Neural cell (in vitro differentiated cells): ENCODE measurements around the gene ACBD7. TPM values are rescaled to one million over a fixed set of nuclear protein-coding genes. Genes with fewer than 3 reads are reported as not detected.

Source experiments
- H2AFZ ChIP-seq: fragments of 200-600, 300-800 bp; sonication (generic), shearing (Covaris generic); 2 replicates; pipeline ENCODE4 v1.6.0; 2014; ENCODE audit warnings: low read depth, mild to moderate bottlenecking, antibody characterized with exemption, low read length, moderate library complexity
- H3F3A ChIP-seq: fragments of 200-600 bp; shearing (Covaris generic); 2 replicates; pipeline ENCODE4 v1.6.1; 2016; ENCODE audit warnings: mild to moderate bottlenecking, moderate library complexity, mixed read lengths, antibody characterized with exemption, low read length; ENCODE audit not compliant: insufficient read depth, poor library complexity, severe bottlenecking
- H3K27ac ChIP-seq: fragments of 200-600, 300-800 bp; sonication (generic), shearing (Covaris generic); 2 replicates; pipeline ENCODE4 v1.5.1; 2014; ENCODE audit warnings: mild to moderate bottlenecking, low read length, moderate library complexity
- H3K27me3 ChIP-seq: fragments of 300-800, 200-600 bp; sonication (generic), shearing (Covaris generic); 2 replicates; pipeline ENCODE4 v1.6.0; 2014; ENCODE audit warnings: mild to moderate bottlenecking, low read depth, low read length, moderate library complexity; ENCODE audit not compliant: insufficient read depth
- H3K36me3 ChIP-seq: fragments of 300-800, 200-600 bp; sonication (generic), shearing (Covaris generic); 2 replicates; pipeline ENCODE4 v1.5.1; 2014; ENCODE audit warnings: mild to moderate bottlenecking, antibody characterized with exemption, low read length, moderate library complexity; ENCODE audit not compliant: insufficient read depth
- H3K4me2 ChIP-seq: fragments of 300-800, 200-600 bp; sonication (generic), shearing (Covaris generic); 2 replicates; pipeline ENCODE4 v1.6.0; 2014; ENCODE audit warnings: mild to moderate bottlenecking, low read length
- H3K4me3 ChIP-seq: fragments of 300-800, 200-600 bp; sonication (generic), shearing (Covaris generic); 2 replicates; pipeline ENCODE4 v1.5.1; 2014; ENCODE audit warnings: mild to moderate bottlenecking, low read length, moderate library complexity
- H3K79me2 ChIP-seq: fragments of 200-600 bp; shearing (Covaris generic); replicated peaks from 2 replicates; pipeline ENCODE4 v1.6.0; 2014; ENCODE audit warnings: mild to moderate bottlenecking, low read length, moderate library complexity; ENCODE audit not compliant: insufficient read depth
- H3K9ac ChIP-seq: fragments of 300-800, 200-600 bp; sonication (generic), shearing (Covaris generic); 2 replicates; pipeline ENCODE4 v1.6.1; 2016; ENCODE audit warnings: mild to moderate bottlenecking, low read length, mixed read lengths
- H3K9me2 ChIP-seq: fragments of 200-600 bp; shearing (Covaris generic); 2 replicates; pipeline ENCODE4 v1.6.1; 2016; ENCODE audit warnings: mild to moderate bottlenecking, low read length, mixed read lengths; ENCODE audit not compliant: insufficient read depth
- H3K9me3 ChIP-seq: fragments of 200-600, 300-800 bp; sonication (generic), shearing (Covaris generic); 2 replicates; pipeline ENCODE4 v1.6.1; 2016; ENCODE audit warnings: mild to moderate bottlenecking, mixed run types, low read length, moderate library complexity, mixed read lengths
- H4K20me1 ChIP-seq: fragments of 200-600 bp; shearing (Covaris generic); 2 replicates; pipeline ENCODE4 v1.6.1; 2016; ENCODE audit warnings: mild to moderate bottlenecking, mixed run types; ENCODE audit not compliant: insufficient read depth
- CTCF ChIP-seq: fragments of 450-650 bp; IDR thresholded peaks from 2 replicates; pipeline ENCODE4 v1.5.1; 2014; ENCODE audit warnings: antibody characterized with exemption, mild to moderate bottlenecking, moderate library complexity; ENCODE audit not compliant: poor library complexity, severe bottlenecking
- EP300 ChIP-seq: fragments of 450-650 bp; conservative IDR thresholded peaks from 2 replicates; pipeline ENCODE4 v1.6.1; 2014; ENCODE audit warnings: antibody characterized with exemption, mild to moderate bottlenecking, moderate library complexity; ENCODE audit not compliant: poor library complexity, severe bottlenecking
- EZH2 ChIP-seq: fragments of 200-600, 300-800 bp; shearing (Covaris generic), sonication (generic); IDR thresholded peaks from 2 replicates; pipeline ENCODE4 v1.6.1; 2014; ENCODE audit warnings: antibody characterized with exemption, low read length, borderline replicate concordance, mild to moderate bottlenecking; ENCODE audit not compliant: insufficient read depth, poor library complexity, severe bottlenecking
- MXI1 ChIP-seq: fragments of 450-650 bp; conservative IDR thresholded peaks from 2 replicates; pipeline ENCODE4 v1.6.1; 2014; ENCODE audit warnings: antibody characterized with exemption, mild to moderate bottlenecking; ENCODE audit not compliant: poor library complexity, severe bottlenecking
- POLR2AphosphoS5 ChIP-seq: IDR thresholded peaks from 2 replicates; pipeline ENCODE4 v1.6.1; 2012
- RAD21 ChIP-seq: fragments of 450-650 bp; conservative IDR thresholded peaks from 2 replicates; pipeline ENCODE4 v1.6.1; 2014; ENCODE audit warnings: antibody characterized with exemption, mild to moderate bottlenecking, moderate library complexity
- REST ChIP-seq: IDR thresholded peaks from 2 replicates; pipeline ENCODE4 v1.6.1; 2012; ENCODE audit warnings: borderline replicate concordance
- SMC3 ChIP-seq: fragments of 450-650 bp; conservative IDR thresholded peaks from 2 replicates; pipeline ENCODE4 v1.6.1; 2014; ENCODE audit warnings: antibody characterized with exemption, mild to moderate bottlenecking, moderate library complexity; ENCODE audit not compliant: poor library complexity
- TAF1 ChIP-seq: IDR thresholded peaks from 2 replicates; pipeline ENCODE4 v1.6.1; 2012; ENCODE audit warnings: low read depth
- polyA plus RNA-seq: library from polyadenylated mRNA; depleted of rRNA; stranded (reverse); fragments of >200 nt; gene quantifications from 2 replicates; pipeline ENCODE4 v1.2.3, GENCODE V29; 2014

ACBD7 gene
- polyA plus RNA-seq, 1 donor from 2014 or later, result 3.3 TPM

- Histone ChIP-seq H4K20me1 (no peaks in the 10 kb centered on the region), H3K27ac (no peak overlapping the region), H2AFZ (no peak overlapping the region), H3K9me2 (no peaks in the 10 kb centered on the region), H3K9ac (no peak overlapping the region), H3K79me2 (no peaks in the 10 kb centered on the region), H3K4me3 (no peak overlapping the region), H3K4me2 (no peak overlapping the region), H3K9me3 (no peaks in the 10 kb centered on the region), H3K27me3 (no peaks in the 10 kb centered on the region), H3F3A (no peaks in the 10 kb centered on the region), H3K36me3 (peaks cover 7% of the 10 kb centered on the region)
- no peak for TF ChIP-seq EP300
- TF ChIP-seq TAF1, result no peak
- no peak for TF ChIP-seq RAD21
- TF ChIP-seq REST, result no peak
- no peak for TF ChIP-seq EZH2
- no peak for TF ChIP-seq SMC3
- no peak for TF ChIP-seq POLR2AphosphoS5
- TF ChIP-seq CTCF, result no peak
- no peak for TF ChIP-seq MXI1
Observed at GRCh38 chr10:15112657-15113056, 24.1 kb upstream of the ACBD7 start.

GRCh38 chr10:15106352-15107013 is 17.9 kb upstream of the ACBD7 start:
- Histone ChIP-seq H4K20me1 (no peaks in the 10 kb centered on the region), H3K4me3 (no peak overlapping the region), H3K9me2 (no peaks in the 10 kb centered on the region), H3K9me3 (no peaks in the 10 kb centered on the region), H3K27ac (no peak overlapping the region), H2AFZ (no peak overlapping the region), H3F3A (no peaks in the 10 kb centered on the region), H3K36me3 (no peaks in the 10 kb centered on the region), H3K79me2 (no peaks in the 10 kb centered on the region), H3K27me3 (no peaks in the 10 kb centered on the region), H3K9ac (no peak overlapping the region), H3K4me2 (no peak overlapping the region)
- TF ChIP-seq SMC3, result peak; percentile 80
- TF ChIP-seq CTCF, result peak; percentile 84
- TF ChIP-seq RAD21, result peak; percentile 83
- no peak for TF ChIP-seq REST
- TF ChIP-seq EZH2, result no peak
- TF ChIP-seq TAF1, result no peak
- no peak for TF ChIP-seq MXI1
- TF ChIP-seq POLR2AphosphoS5, result no peak
- TF ChIP-seq EP300, result no peak
